Activated T-helper 2 cell treated with anti-CD3 and anti-CD28 coated beads, Interferon-gamma antibody, Interleukin-2, Interleukin-4, amounts not matched to agents 10 μg/mL and 5 μg/mL and 100 μg/mL, durations not matched to agents 14 hours and 24 hours and 36 hours (primary cell): ENCODE measurements around the gene GPBP1. TPM values are rescaled to one million over a fixed set of nuclear protein-coding genes. Genes with fewer than 3 reads are reported as not detected.

Experiments used
- DNase-seq: peaks from one replicate; pipeline ENCODE4 v3.0.0; 2021; ENCODE audit warnings: low spot score
- H3K27ac Mint-ChIP-seq: one replicate; pipeline ENCODE4 v1.8.0; 2021; ENCODE audit warnings: mixed read lengths
- H3K27me3 Mint-ChIP-seq: one replicate; pipeline ENCODE4 v1.8.0; 2021; ENCODE audit warnings: low read depth, mixed read lengths
- H3K36me3 Mint-ChIP-seq: one replicate; pipeline ENCODE4 v1.8.0; 2021; ENCODE audit warnings: low read depth, mixed read lengths
- H3K4me1 Mint-ChIP-seq: one replicate; pipeline ENCODE4 v1.8.0; 2021; ENCODE audit warnings: low read depth, mixed read lengths
- H3K4me3 Mint-ChIP-seq: one replicate; pipeline ENCODE4 v1.8.0; 2021; ENCODE audit warnings: low read depth, mild to moderate bottlenecking, moderate library complexity, mixed read lengths
- H3K9me3 Mint-ChIP-seq: one replicate; pipeline ENCODE4 v1.8.0; 2021; ENCODE audit warnings: mixed read lengths
- intact Hi-C: fragments of 100-400 bp; cut with micrococcal nuclease; formaldehyde crosslinking; loops from one replicate; pipeline ENCODE4 v1.15.1; 2023
- total RNA-seq: library from RNA; stranded (reverse); gene quantifications from 2 replicates; pipeline ENCODE4 v1.2.3, GENCODE V29; 2022

The GPBP1 gene
- total RNA-seq, 1 donor from 2014 or later, result 92.0 TPM

DNA sequence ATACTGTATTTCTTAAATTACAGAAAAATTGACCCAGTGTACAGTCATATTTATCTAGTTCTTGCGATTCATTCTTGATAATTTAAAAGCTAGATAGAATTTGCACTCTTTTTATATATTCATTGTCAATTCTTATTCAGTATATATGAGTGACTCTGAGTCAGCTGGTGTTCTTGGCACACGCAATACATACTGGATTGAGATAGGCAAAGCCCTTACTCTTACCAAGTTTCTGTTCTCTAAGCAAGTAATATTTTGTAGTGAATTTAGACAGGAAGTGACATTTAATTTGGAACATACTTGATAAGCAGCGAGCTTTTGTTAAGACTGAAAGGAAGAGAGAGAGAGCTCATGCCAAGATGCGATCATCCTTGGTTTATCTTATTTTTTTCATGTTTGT lies 57.7 kb downstream of the GPBP1 start:
- Mint-ChIP-seq H3K4me3 (no peak overlapping the region), H3K9me3 (no peaks in the 10 kb centered on the region), H3K36me3 (peaks cover 73% of the 10 kb centered on the region), H3K27ac (peak overlapping the region; percentile 67), H3K27me3 (no peaks in the 10 kb centered on the region), H3K4me1 (peaks cover 27% of the 10 kb centered on the region)
- intact Hi-C loops, result no loop called here
- no peak for DNase-seq

DNA sequence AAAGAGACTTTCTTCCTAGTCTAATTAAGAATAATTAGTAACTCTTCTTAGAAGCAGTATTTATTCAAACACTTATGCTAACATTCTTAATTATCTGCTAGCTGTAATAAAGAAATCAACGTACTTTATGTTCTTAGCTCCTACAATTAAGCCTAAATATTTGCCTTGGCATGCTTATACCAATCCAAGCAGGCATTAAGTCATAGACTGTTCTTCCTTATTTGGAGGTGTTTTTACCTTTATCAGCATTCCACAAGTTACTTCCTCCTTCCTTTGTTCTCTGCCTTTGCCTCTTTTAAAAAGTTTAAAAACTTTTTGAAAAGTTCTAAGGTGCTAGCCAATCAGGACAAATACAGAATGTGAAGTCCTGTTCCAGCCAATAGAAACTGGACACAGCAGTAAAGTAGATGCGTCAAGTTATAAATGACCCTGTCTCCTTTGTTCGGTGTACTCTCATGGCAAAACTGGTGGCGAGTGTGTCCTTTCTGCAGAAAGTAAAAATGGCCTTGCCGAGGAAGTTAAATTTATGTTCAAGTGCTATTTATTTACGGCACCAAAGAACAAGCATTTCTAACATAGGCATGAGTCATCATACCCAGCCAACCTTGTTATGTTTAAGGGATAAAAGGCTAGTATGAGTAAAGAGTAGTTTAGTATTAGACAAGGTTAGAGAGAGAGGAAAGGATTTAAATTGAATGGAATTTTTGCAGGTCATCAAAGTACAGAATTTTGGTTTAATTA lies 58.6 kb downstream of the GPBP1 start:
- Mint-ChIP-seq H3K36me3 (peaks cover 81% of the 10 kb centered on the region), H3K27ac (peak overlapping the region; percentile 67), H3K4me1 (peaks cover 30% of the 10 kb centered on the region), H3K9me3 (no peaks in the 10 kb centered on the region), H3K4me3 (no peak overlapping the region), H3K27me3 (no peaks in the 10 kb centered on the region)
- intact Hi-C loops, result no loop called here
- DNase-seq, result no peak

DNA sequence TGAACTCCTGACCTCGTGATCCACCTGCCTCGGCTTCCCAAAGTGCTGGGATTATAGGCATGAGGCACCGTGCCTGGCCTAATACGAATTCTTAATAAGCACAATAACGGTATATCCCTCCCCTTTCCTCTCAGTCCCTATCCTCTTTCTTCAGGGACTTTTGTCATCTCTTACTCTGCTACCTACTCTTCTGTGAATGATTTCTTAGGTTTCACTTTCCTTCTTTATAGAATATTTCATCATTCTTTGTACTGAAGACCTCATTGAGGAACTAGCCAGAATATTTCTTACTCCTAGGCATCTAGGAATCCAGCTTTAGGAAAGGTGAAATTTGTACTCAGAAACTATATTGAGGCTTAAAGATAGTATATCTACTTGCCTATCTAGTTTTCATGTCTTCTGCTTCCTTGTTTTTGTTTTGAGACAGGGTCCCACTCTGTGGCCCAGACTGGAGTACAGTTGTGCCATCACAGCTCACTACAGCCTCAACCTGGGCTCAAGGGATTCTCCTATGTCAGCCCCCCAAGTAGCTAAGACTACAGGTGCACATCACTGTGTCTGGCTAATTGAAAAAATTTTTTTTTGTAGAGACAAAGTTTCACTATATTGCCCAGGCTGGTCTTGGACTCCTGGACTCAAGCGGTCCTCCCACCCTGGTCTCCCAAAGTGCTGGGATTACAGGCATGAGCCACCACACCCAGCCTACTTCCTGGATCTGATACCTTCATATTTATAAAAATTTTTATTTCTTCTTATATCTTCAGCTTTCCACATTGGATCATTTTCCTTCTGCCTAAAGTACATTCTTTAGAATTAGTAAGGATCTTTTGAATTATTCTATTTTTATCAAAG lies 69.7 kb downstream of the GPBP1 start:
- no peaks in the 10 kb centered on the region for H3K9me3 Mint-ChIP-seq
- peaks cover 23% of the 10 kb centered on the region for H3K4me1 Mint-ChIP-seq
- DNase-seq, result no peak
- no peak overlapping the region for H3K4me3 Mint-ChIP-seq
- H3K27ac Mint-ChIP-seq, result peak overlapping the region; percentile 61
- peaks cover 60% of the 10 kb centered on the region for H3K36me3 Mint-ChIP-seq
- intact Hi-C loops, result no loop called here
- no peaks in the 10 kb centered on the region for H3K27me3 Mint-ChIP-seq

DNA sequence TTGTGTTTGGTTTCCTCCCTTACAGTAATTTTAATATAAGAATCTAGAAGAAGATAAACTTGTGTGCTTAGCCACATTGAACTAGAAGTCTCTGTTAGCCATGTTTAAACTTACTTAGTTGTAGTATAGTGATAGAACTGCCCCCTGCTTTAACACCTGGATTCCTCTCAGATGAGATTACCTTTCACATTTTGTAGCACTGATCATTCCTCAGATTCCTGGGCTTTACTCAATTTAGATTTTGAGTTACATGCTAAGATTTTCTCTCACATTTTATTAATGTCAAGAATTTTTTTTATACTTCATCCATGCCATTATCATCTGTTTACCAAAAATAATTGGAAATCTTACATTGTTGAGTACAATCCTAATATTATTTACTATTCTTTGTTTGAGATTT lies 70.5 kb downstream of the GPBP1 start:
- H3K36me3 Mint-ChIP-seq, result peaks cover 61% of the 10 kb centered on the region
- no peak overlapping the region for H3K4me3 Mint-ChIP-seq
- intact Hi-C loops, result no loop called here
- no peaks in the 10 kb centered on the region for H3K9me3 Mint-ChIP-seq
- peaks cover 23% of the 10 kb centered on the region for H3K4me1 Mint-ChIP-seq
- DNase-seq, result no peak
- no peak overlapping the region for H3K27ac Mint-ChIP-seq
- no peaks in the 10 kb centered on the region for H3K27me3 Mint-ChIP-seq

DNA sequence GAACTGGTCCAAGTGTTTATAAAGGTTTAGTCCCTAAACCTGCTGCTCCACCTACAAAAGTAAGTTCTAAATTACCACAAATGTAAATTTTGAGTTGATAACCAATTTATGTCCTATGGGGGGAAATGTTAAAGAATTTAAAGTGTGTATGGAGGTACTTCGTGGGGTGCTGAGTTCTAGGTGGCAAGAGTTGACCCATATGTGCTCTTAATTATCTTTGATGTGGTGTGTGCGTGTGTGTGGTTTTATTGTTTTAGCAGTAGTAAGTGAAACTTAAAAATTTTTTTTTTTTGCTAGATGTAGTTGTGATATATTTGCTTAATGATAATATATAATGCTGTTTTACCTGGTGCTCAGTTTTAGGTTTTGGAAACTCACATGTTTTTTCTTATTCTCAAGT lies 72.6 kb downstream of the GPBP1 start:
- H3K27ac Mint-ChIP-seq, result no peak overlapping the region
- H3K4me3 Mint-ChIP-seq, result no peak overlapping the region
- no peak for DNase-seq
- H3K4me1 Mint-ChIP-seq, result peaks cover 22% of the 10 kb centered on the region
- intact Hi-C loops, result no loop called here
- H3K27me3 Mint-ChIP-seq, result no peaks in the 10 kb centered on the region
- H3K9me3 Mint-ChIP-seq, result no peaks in the 10 kb centered on the region
- H3K36me3 Mint-ChIP-seq, result peaks cover 62% of the 10 kb centered on the region

DNA sequence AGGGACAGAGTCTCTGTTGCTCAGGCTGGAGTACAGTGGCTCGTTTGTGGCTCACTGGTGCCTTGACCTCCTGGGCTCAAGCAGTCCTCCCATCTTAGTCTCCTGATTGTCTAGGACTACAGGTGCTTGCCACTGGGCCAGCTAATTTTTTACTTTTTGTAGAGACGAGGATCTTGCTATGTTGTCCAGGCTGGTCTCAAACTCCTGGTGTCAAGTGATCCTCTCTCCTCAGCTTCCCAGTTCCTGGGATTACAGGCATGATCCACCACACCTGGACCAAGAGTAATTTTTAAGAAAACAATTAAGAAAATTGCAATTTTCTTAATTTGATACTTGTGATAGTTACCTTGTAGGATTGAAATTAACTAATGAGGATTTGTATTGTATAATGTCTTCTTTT lies 73.9 kb downstream of the GPBP1 start:
- H3K27ac Mint-ChIP-seq, result no peak overlapping the region
- H3K4me1 Mint-ChIP-seq, result peaks cover 23% of the 10 kb centered on the region
- DNase-seq, result no peak
- intact Hi-C loops, result no loop called here
- H3K9me3 Mint-ChIP-seq, result no peaks in the 10 kb centered on the region
- peaks cover 65% of the 10 kb centered on the region for H3K36me3 Mint-ChIP-seq
- no peaks in the 10 kb centered on the region for H3K27me3 Mint-ChIP-seq
- H3K4me3 Mint-ChIP-seq, result no peak overlapping the region

DNA sequence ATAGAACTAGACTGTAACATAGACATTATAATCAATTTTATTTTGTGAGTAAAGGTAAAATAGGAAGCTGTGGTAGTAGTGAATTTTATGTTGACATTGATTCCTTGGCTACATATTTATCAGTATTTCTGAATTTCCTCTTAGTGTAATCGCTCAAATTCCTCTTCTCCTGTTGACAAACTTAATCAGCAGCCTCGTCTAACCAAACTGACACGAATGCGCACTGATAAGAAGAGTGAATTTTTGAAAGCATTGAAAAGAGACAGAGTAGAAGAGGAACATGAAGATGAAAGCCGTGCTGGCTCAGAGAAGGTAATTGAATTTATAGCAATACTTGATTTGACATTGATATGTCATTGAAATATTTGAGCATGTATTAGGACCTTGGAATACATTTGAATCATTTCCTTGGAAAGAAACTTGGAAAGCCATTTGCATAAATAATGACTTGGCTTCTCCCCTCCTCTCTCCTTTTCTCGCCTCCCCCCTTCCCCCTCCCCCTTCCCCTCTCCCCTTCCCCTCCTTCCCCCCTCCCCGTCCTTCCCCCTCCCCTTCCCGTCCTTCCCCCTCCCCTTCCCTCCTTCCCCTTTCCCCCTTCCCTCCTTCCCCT lies 75.5 kb downstream of the GPBP1 start:
- Mint-ChIP-seq H3K4me3 (no peak overlapping the region), H3K27ac (peak overlapping the region; percentile 31), H3K36me3 (peaks cover 70% of the 10 kb centered on the region), H3K9me3 (no peaks in the 10 kb centered on the region), H3K4me1 (peaks cover 16% of the 10 kb centered on the region), H3K27me3 (no peaks in the 10 kb centered on the region)
- intact Hi-C loops, result no loop called here
- DNase-seq, result no peak

DNA sequence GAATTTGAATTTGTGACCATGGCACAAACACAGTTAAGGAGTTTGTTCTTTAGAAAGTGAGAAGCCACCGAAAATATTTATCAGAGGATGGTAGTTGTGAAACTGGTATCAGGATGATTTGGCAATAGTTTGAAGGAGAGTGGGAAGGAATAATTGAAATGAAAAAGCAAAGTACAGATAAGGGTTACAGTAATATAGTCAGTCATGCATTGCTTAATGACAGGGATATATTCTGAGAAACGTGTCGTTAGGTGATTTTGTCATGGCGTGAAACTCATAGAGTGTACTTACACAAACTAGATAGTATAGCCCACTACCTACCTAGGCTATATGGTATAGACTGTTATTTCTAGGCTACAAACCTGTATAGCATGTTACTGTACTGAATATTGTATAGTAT lies 84.2 kb downstream of the GPBP1 start:
- Mint-ChIP-seq H3K9me3 (no peaks in the 10 kb centered on the region), H3K27ac (peak overlapping the region; percentile 19), H3K27me3 (no peaks in the 10 kb centered on the region), H3K4me1 (peaks cover 32% of the 10 kb centered on the region), H3K4me3 (no peak overlapping the region), H3K36me3 (peaks cover 83% of the 10 kb centered on the region)
- no peak for DNase-seq
- intact Hi-C loops, result no loop called here

DNA sequence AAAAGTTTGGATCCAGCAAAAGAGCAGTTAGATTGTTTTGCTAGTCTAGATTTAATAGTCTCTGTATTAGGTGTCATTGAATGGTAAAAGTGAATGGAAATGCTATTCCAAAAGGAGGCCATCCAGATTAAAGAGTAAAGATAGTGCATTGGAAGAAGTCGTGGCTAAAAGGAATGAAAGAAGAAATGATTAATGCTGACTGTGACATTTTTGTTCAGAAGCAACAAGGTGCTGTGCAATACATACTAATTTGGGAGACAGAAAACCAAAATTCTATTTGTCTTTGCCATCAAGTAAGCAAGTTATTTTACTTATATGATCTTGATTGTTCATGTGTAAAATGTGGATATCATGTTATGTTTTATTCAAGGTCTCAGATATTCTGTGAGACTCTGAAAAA lies 85.1 kb downstream of the GPBP1 start:
- DNase-seq, result no peak
- H3K4me3 Mint-ChIP-seq, result no peak overlapping the region
- intact Hi-C loops, result no loop called here
- peaks cover 85% of the 10 kb centered on the region for H3K36me3 Mint-ChIP-seq
- H3K27ac Mint-ChIP-seq, result peak overlapping the region; percentile 10
- H3K9me3 Mint-ChIP-seq, result no peaks in the 10 kb centered on the region
- no peaks in the 10 kb centered on the region for H3K27me3 Mint-ChIP-seq
- H3K4me1 Mint-ChIP-seq, result peaks cover 34% of the 10 kb centered on the region

DNA sequence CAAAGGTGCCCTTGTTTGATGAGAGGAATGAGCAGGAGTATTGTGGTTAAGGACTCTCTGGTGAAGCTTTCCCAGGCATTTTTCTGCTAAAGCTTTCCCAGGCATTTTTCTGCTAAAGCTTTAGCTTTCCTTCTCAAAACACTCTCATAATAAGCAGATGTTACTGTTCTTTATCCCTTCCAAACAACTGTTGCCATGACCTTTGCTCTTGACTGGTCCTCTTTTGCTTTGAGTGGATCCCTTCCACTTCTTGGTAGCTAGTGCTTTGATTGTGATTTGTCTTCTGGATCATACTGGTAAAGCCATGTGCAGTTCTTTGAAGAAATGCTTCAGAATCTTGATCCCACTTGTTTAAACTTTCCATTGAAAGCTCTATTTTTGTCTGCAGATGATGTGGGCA lies 85.8 kb downstream of the GPBP1 start:
- intact Hi-C loops, result no loop called here
- Mint-ChIP-seq H3K36me3 (peaks cover 82% of the 10 kb centered on the region), H3K4me1 (peaks cover 34% of the 10 kb centered on the region), H3K27ac (peak overlapping the region; percentile 76), H3K27me3 (no peaks in the 10 kb centered on the region), H3K9me3 (no peaks in the 10 kb centered on the region), H3K4me3 (no peak overlapping the region)
- no peak for DNase-seq

DNA sequence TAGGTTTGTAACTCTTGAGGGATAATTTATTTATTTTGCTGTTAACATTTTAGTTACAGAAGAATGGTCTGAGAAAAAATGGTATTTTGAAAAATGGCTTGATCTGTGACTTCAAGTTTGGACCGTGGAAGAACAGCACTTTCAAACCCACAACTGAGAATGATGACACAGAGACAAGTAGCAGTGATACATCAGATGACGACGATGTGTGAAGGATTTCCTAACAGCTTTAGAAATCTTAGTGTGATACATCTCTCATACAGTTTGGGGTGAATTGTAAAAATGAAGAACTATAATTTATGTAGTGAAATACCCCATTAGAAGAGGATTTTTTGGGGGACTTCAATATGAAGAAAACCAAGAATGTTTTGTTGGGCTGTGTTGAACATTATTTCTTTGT lies 88.7 kb downstream of the GPBP1 start:
- intact Hi-C loops, result no loop called here
- no peak for DNase-seq
- Mint-ChIP-seq H3K36me3 (peaks cover 63% of the 10 kb centered on the region), H3K9me3 (no peaks in the 10 kb centered on the region), H3K4me1 (peaks cover 25% of the 10 kb centered on the region), H3K27me3 (no peaks in the 10 kb centered on the region), H3K27ac (no peak overlapping the region), H3K4me3 (no peak overlapping the region)

DNA sequence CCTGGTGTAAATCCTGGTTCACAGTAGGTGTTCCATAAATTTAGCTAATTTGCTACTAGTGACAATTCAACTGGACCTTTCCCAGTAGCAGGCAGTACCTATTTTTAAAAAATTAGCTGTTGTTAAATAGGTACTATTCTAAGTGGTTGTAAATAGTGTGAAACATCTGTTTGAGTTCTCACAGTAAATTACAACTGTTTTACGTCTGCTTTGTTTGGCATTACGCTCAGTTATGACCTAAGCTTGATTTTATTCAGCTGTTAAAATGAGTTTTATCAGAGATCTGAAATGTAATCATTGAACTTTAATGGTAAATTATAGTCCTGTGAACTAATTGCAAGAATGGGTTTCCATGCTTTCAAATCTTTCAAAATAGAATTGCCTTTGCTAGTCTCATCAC lies 93.9 kb downstream of the GPBP1 start:
- H3K9me3 Mint-ChIP-seq, result no peaks in the 10 kb centered on the region
- no peak overlapping the region for H3K27ac Mint-ChIP-seq
- no peak for DNase-seq
- H3K36me3 Mint-ChIP-seq, result peaks cover 13% of the 10 kb centered on the region
- H3K27me3 Mint-ChIP-seq, result peaks cover 3% of the 10 kb centered on the region
- H3K4me3 Mint-ChIP-seq, result no peak overlapping the region
- peaks cover 2% of the 10 kb centered on the region for H3K4me1 Mint-ChIP-seq
- intact Hi-C loops, result no loop called here

DNA sequence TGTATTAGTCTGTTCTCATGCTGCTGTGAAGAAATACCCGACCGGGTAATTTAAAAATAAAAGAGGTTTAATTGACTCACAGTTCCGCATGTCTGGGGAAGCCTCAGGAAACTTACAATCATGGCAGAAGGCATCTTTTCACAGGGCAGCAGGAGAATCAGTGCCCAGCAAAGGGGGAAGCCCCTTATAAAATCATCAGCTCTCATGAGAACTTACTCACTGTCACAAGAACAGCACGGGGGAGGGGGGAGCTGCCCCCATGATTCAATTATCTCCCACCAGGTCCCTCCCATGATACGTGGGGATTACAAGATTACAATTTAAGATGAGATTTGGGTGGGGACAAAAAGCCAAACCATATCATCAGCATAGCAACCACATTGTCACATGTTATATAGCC lies 102.5 kb downstream of the GPBP1 start:
- intact Hi-C loops, result loop anchor here (2.0 kb wide), 1 partner anchor 376 kb away; no protein-coding TSS in a partner anchor
- H3K4me1 Mint-ChIP-seq, result no peaks in the 10 kb centered on the region
- H3K4me3 Mint-ChIP-seq, result no peak overlapping the region
- no peaks in the 10 kb centered on the region for H3K9me3 Mint-ChIP-seq
- no peaks in the 10 kb centered on the region for H3K36me3 Mint-ChIP-seq
- no peak for DNase-seq
- no peak overlapping the region for H3K27ac Mint-ChIP-seq
- peaks cover 6% of the 10 kb centered on the region for H3K27me3 Mint-ChIP-seq
